ENCODE measurements around the gene GATAD2A.

The GATAD2A gene

GRCh38 chr19:19502808-19503602 lies 97.5 kb downstream of the GATAD2A start:
- no peaks in the 10 kb centered on the region for H3K9me3 ChIP-seq (ENCODE audit: low read length)
- H3K27ac ChIP-seq (ENCODE audit: low read depth, low read length), result no peak overlapping the region
- H3K4me1 ChIP-seq (ENCODE audit: insufficient read depth, low read length), result no peaks in the 10 kb centered on the region
- no peak overlapping the region for H3K9ac ChIP-seq (ENCODE audit: low read length)
- H3K27me3 ChIP-seq (ENCODE audit: control insufficient read depth in 1 of 2, insufficient read depth in 2 of 2, low read length in 2 of 2), result no peaks in the 10 kb centered on the region
- H3K4me3 ChIP-seq (ENCODE audit: low read depth in 1 of 2, low read length in 2 of 2), result no peak overlapping the region
- peaks cover 62% of the 10 kb centered on the region for H3K36me3 ChIP-seq (ENCODE audit: insufficient read depth, low read length)

- Histone ChIP-seq H3K9ac (ENCODE audit: low read length) (no peak overlapping the region), H3K4me3 (ENCODE audit: low read depth in 1 of 2, low read length in 2 of 2) (no peak overlapping the region), H3K9me3 (ENCODE audit: low read length) (no peaks in the 10 kb centered on the region), H3K4me1 (ENCODE audit: insufficient read depth, low read length) (no peaks in the 10 kb centered on the region), H3K36me3 (ENCODE audit: insufficient read depth, low read length) (peaks cover 52% of the 10 kb centered on the region), H3K27ac (ENCODE audit: low read depth, low read length) (no peak overlapping the region), H3K27me3 (ENCODE audit: control insufficient read depth in 1 of 2, insufficient read depth in 2 of 2, low read length in 2 of 2) (no peaks in the 10 kb centered on the region)
Measured at GRCh38 chr19:19504754-19505668, 99.5 kb downstream of the GATAD2A start.

GRCh38 chr19:19505669-19506326 lies 100.3 kb downstream of the GATAD2A start:
- Histone ChIP-seq H3K4me1 (ENCODE audit: insufficient read depth, low read length) (no peaks in the 10 kb centered on the region), H3K9me3 (ENCODE audit: low read length) (no peaks in the 10 kb centered on the region), H3K36me3 (ENCODE audit: insufficient read depth, low read length) (peaks cover 52% of the 10 kb centered on the region), H3K27me3 (ENCODE audit: control insufficient read depth in 1 of 2, insufficient read depth in 2 of 2, low read length in 2 of 2) (no peaks in the 10 kb centered on the region), H3K9ac (ENCODE audit: low read length) (no peak overlapping the region), H3K4me3 (ENCODE audit: low read depth in 1 of 2, low read length in 2 of 2) (no peak overlapping the region), H3K27ac (ENCODE audit: low read depth, low read length) (no peak overlapping the region)

- no peaks in the 10 kb centered on the region for H3K4me1 ChIP-seq (ENCODE audit: insufficient read depth, low read length)
- no peaks in the 10 kb centered on the region for H3K27me3 ChIP-seq (ENCODE audit: control insufficient read depth in 1 of 2, insufficient read depth in 2 of 2, low read length in 2 of 2)
- no peak overlapping the region for H3K9ac ChIP-seq (ENCODE audit: low read length)
- no peaks in the 10 kb centered on the region for H3K9me3 ChIP-seq (ENCODE audit: low read length)
- H3K36me3 ChIP-seq (ENCODE audit: insufficient read depth, low read length), result peaks cover 48% of the 10 kb centered on the region
- no peak overlapping the region for H3K27ac ChIP-seq (ENCODE audit: low read depth, low read length)
- no peak overlapping the region for H3K4me3 ChIP-seq (ENCODE audit: low read depth in 1 of 2, low read length in 2 of 2)
Measured at GRCh38 chr19:19506592-19506991, 101.1 kb downstream of the GATAD2A start.

GRCh38 chr19:19507354-19507753 lies 101.9 kb downstream of the GATAD2A start:
- H3K9ac ChIP-seq (ENCODE audit: low read length), result no peak overlapping the region

GRCh38 chr19:19508217-19508616 lies 102.7 kb downstream of the GATAD2A start:
- Histone ChIP-seq H3K27me3 (ENCODE audit: control insufficient read depth in 1 of 2, insufficient read depth in 2 of 2, low read length in 2 of 2) (no peaks in the 10 kb centered on the region), H3K4me3 (ENCODE audit: low read depth in 1 of 2, low read length in 2 of 2) (no peak overlapping the region), H3K36me3 (ENCODE audit: insufficient read depth, low read length) (peaks cover 32% of the 10 kb centered on the region), H3K9me3 (ENCODE audit: low read length) (no peaks in the 10 kb centered on the region), H3K27ac (ENCODE audit: low read depth, low read length) (no peak overlapping the region), H3K9ac (ENCODE audit: low read length) (no peak overlapping the region), H3K4me1 (ENCODE audit: insufficient read depth, low read length) (no peaks in the 10 kb centered on the region)

More at GRCh38 chr19:19507354-19507753, 101.9 kb downstream of the GATAD2A start:
- no peaks in the 10 kb centered on the region for H3K9me3 ChIP-seq (ENCODE audit: low read length)
- no peak overlapping the region for H3K27ac ChIP-seq (ENCODE audit: low read depth, low read length)
- H3K4me3 ChIP-seq (ENCODE audit: low read depth in 1 of 2, low read length in 2 of 2), result no peak overlapping the region
- H3K36me3 ChIP-seq (ENCODE audit: insufficient read depth, low read length), result peaks cover 41% of the 10 kb centered on the region
- no peaks in the 10 kb centered on the region for H3K4me1 ChIP-seq (ENCODE audit: insufficient read depth, low read length)
- no peaks in the 10 kb centered on the region for H3K27me3 ChIP-seq (ENCODE audit: control insufficient read depth in 1 of 2, insufficient read depth in 2 of 2, low read length in 2 of 2)

- Histone ChIP-seq H3K9me3 (ENCODE audit: low read length) (no peaks in the 10 kb centered on the region), H3K27ac (ENCODE audit: low read depth, low read length) (no peak overlapping the region), H3K4me1 (ENCODE audit: insufficient read depth, low read length) (peaks cover 3% of the 10 kb centered on the region), H3K27me3 (ENCODE audit: control insufficient read depth in 1 of 2, insufficient read depth in 2 of 2, low read length in 2 of 2) (no peaks in the 10 kb centered on the region), H3K4me3 (ENCODE audit: low read depth in 1 of 2, low read length in 2 of 2) (no peak overlapping the region), H3K9ac (ENCODE audit: low read length) (no peak overlapping the region), H3K36me3 (ENCODE audit: insufficient read depth, low read length) (peaks cover 12% of the 10 kb centered on the region)
Measured at GRCh38 chr19:19510432-19510831, 105.0 kb downstream of the GATAD2A start.

- Histone ChIP-seq H3K4me1 (ENCODE audit: insufficient read depth, low read length) (peaks cover 14% of the 10 kb centered on the region), H3K4me3 (ENCODE audit: low read depth in 1 of 2, low read length in 2 of 2) (peak overlapping the region; percentile 43 to 46), H3K27ac (ENCODE audit: low read depth, low read length) (peak overlapping the region; percentile 70), H3K9ac (ENCODE audit: low read length) (no peak overlapping the region), H3K9me3 (ENCODE audit: low read length) (no peaks in the 10 kb centered on the region), H3K27me3 (ENCODE audit: control insufficient read depth in 1 of 2, insufficient read depth in 2 of 2, low read length in 2 of 2) (no peaks in the 10 kb centered on the region), H3K36me3 (ENCODE audit: insufficient read depth, low read length) (no peaks in the 10 kb centered on the region)
Measured at GRCh38 chr19:19513682-19514081, 108.2 kb downstream of the GATAD2A start.

GRCh38 chr19:19514215-19514657 lies 108.8 kb downstream of the GATAD2A start:
- Histone ChIP-seq H3K4me3 (ENCODE audit: low read depth in 1 of 2, low read length in 2 of 2) (peak overlapping the region; percentile 43 to 46), H3K4me1 (ENCODE audit: insufficient read depth, low read length) (peaks cover 14% of the 10 kb centered on the region), H3K9ac (ENCODE audit: low read length) (no peak overlapping the region), H3K27ac (ENCODE audit: low read depth, low read length) (peak overlapping the region; percentile 70), H3K27me3 (ENCODE audit: control insufficient read depth in 1 of 2, insufficient read depth in 2 of 2, low read length in 2 of 2) (no peaks in the 10 kb centered on the region), H3K36me3 (ENCODE audit: insufficient read depth, low read length) (peaks cover 4% of the 10 kb centered on the region), H3K9me3 (ENCODE audit: low read length) (no peaks in the 10 kb centered on the region)

- no peaks in the 10 kb centered on the region for H3K9me3 ChIP-seq (ENCODE audit: low read length)
- no peaks in the 10 kb centered on the region for H3K27me3 ChIP-seq (ENCODE audit: control insufficient read depth in 1 of 2, insufficient read depth in 2 of 2, low read length in 2 of 2)
- H3K9ac ChIP-seq (ENCODE audit: low read length), result peak within 1 kb of the TSS; percentile 77
- peaks cover 8% of the 10 kb centered on the region for H3K36me3 ChIP-seq (ENCODE audit: insufficient read depth, low read length)
- H3K27ac ChIP-seq (ENCODE audit: low read depth, low read length), result peak within 1 kb of the TSS; percentile 93
- peaks cover 14% of the 10 kb centered on the region for H3K4me1 ChIP-seq (ENCODE audit: insufficient read depth, low read length)
- H3K4me3 ChIP-seq (ENCODE audit: low read depth in 1 of 2, low read length in 2 of 2), result peak within 1 kb of the TSS; percentile 87 to 94
Measured at GRCh38 chr19:19514881-19515641, 109.6 kb downstream of the GATAD2A start, which contains the start of gene TSSK6. Gene TSSK6, minus strand, starts transcription at chr19:19515548. Its CDS starts 121 bp downstream, at chr19:19515427.
